Panc1 (cell line): ENCODE results near the gene VWA8. TPM values are rescaled to one million over a fixed set of nuclear protein-coding genes. Genes with fewer than 3 reads are reported as not detected.

Experiments used
- ATAC-seq: fragments of 200-7000 bp; cut with Tn5 transposase; 2 replicates; pipeline ENCODE4 v1.9.1; 2020; ENCODE audit warnings: mild to moderate bottlenecking, moderate library complexity
- BruUV-seq: library from RNA; stranded (reverse); fragments of 400-500 nt; replicated peaks from 2 replicates; lab custom pipeline; 2021; lab: Mats Ljungman, UMichigan
- CTCF ChIA-PET: fragments of 300-600 bp; sonication (Branson Sonifier 250); formaldehyde crosslinking; loops from one replicate; lab custom pipeline; 2022; ENCODE audit warnings: antibody characterized with exemption; lab: Charles Lee
- POLR2A ChIA-PET: fragments of 300-600 bp; sonication (Branson Sonifier 250); formaldehyde crosslinking; loops from one replicate; lab custom pipeline; 2022; ENCODE audit warnings: antibody characterized with exemption; lab: Charles Lee
- DNase-seq: peaks from one replicate; pipeline ENCODE4 v3.0.0-alpha.2; 2010; ENCODE audit warnings: low read depth, low spot score
- H3K27ac ChIP-seq: 2 replicates; pipeline ENCODE4 v1.5.1; 2011; ENCODE audit warnings: mild to moderate bottlenecking, low read length, inconsistent platforms
- H3K27me3 ChIP-seq: fragments of 200-500 bp; sonication (Bioruptor generic); 2 replicates; pipeline ENCODE4 v1.6.0; 2014; ENCODE audit warnings: low read length, inconsistent platforms; ENCODE audit not compliant: control insufficient read depth, insufficient read depth
- H3K36me3 ChIP-seq: fragments of 200-500 bp; sonication (Bioruptor generic); 2 replicates; pipeline ENCODE4 v1.5.1; 2014; ENCODE audit warnings: inconsistent platforms, mild to moderate bottlenecking, low read length, moderate library complexity; ENCODE audit not compliant: control insufficient read depth, insufficient read depth
- H3K4me1 ChIP-seq: 2 replicates; pipeline ENCODE4 v1.5.1; 2011; ENCODE audit warnings: inconsistent platforms, mild to moderate bottlenecking, low read length, moderate library complexity; ENCODE audit not compliant: control insufficient read depth, insufficient read depth
- H3K4me3 ChIP-seq, 2 experiments: 2 replicates each; pipeline ENCODE4 v1.5.1; 2011 to 2012; ENCODE audit warnings: low read depth in 2 of 2, low read length in 2 of 2, mild to moderate bottlenecking in 2 of 2, inconsistent platforms in 1 of 2, moderate library complexity in 1 of 2
- H3K9me3 ChIP-seq: fragments of 200-500 bp; sonication (Bioruptor generic); 2 replicates; pipeline ENCODE4 v1.5.1; 2014; ENCODE audit warnings: low read depth, mild to moderate bottlenecking, inconsistent platforms, low read length, moderate library complexity; ENCODE audit not compliant: control insufficient read depth, insufficient read depth
- POLR2AphosphoS5 ChIP-seq: IDR thresholded peaks from 2 replicates; pipeline ENCODE4 v1.6.1; 2012; ENCODE audit warnings: mild to moderate bottlenecking, low read depth, low read length, moderate library complexity
- REST ChIP-seq, 2 experiments: IDR thresholded peaks; 2 replicates each; pipeline ENCODE4 v1.6.1; 2011 to 2012; ENCODE audit warnings: low read depth in 2 of 2, control low read depth in 1 of 2, low read length in 1 of 2, mild to moderate bottlenecking in 1 of 2, moderate library complexity in 1 of 2; ENCODE audit not compliant: insufficient read depth in 1 of 2
- SIN3A ChIP-seq: IDR thresholded peaks from 2 replicates; pipeline ENCODE4 v1.6.1; 2012; ENCODE audit warnings: low read depth, mild to moderate bottlenecking, low read length, moderate library complexity, borderline replicate concordance; ENCODE audit not compliant: insufficient read depth
- TCF7L2 ChIP-seq: IDR thresholded peaks from 2 replicates; pipeline ENCODE4 v1.6.1; 2011; ENCODE audit warnings: mild to moderate bottlenecking, low read depth, low read length, inconsistent platforms
- in situ Hi-C: cut with HindIII; loops from 2 replicates; pipeline ENCODE4 v1.10.0; 2016; ENCODE audit warnings: low sequenced_read_pairs, low pct_unique_long_range_greater_than_20kb
- intact Hi-C: fragments of 100-400 bp; cut with micrococcal nuclease; formaldehyde crosslinking; loops from one replicate; pipeline ENCODE4 v1.10.0; 2022; ENCODE audit not compliant: unreplicated experiment
- total RNA-seq: library from RNA; stranded (reverse); gene quantifications from one replicate; pipeline ENCODE4 v1.2.1, GENCODE V29; 2021; ENCODE audit not compliant: unreplicated experiment
- TF ChIP-seq, protein P1 (sequence below): fragments of 450-650 bp; IDR thresholded peaks from 2 replicates; pipeline ENCODE4 v1.5.1; 2017; ENCODE audit warnings: mild to moderate bottlenecking

The VWA8 gene
- total RNA-seq, 1 experiment from 2014 or later: 11.2 TPM

DNA sequence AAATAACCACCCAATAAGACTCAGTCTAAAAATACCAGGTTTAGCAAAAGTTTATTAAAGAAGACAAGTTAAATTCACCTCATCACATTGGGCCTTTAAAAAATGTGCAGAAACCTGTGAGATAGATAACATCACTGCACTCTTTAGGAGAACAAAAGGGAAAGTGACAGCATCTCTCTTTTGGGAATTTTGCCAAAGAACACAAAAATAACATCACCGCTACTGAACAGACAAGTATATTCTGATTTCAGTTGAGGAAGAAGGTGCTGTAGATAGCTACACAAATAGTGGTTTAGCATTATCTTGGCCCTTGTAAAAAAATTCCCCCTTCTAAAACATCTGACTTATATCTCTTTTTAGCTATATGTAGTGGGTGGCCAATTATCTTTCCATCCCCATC lies 244.7 kb downstream of the VWA8 start:
- in situ Hi-C loops (no loop called here), intact Hi-C loops (no loop called here)
- no peak for ATAC-seq
- H3K27me3 ChIP-seq: no peaks in the 10 kb centered on the region
- CTCF ChIA-PET: no interaction called here
- H3K36me3 ChIP-seq: no peaks in the 10 kb centered on the region
- POLR2A ChIA-PET: no interaction called here
- no peak overlapping the region for H3K27ac ChIP-seq
- H3K4me1 ChIP-seq: no peaks in the 10 kb centered on the region
- no peaks in the 10 kb centered on the region for H3K9me3 ChIP-seq
- TF ChIP-seq TCF7L2: no peak
- no peak for TF ChIP-seq POLR2AphosphoS5
- TF ChIP-seq REST (IDR thresholded peaks at IDR 0.05; ENCODE audit: insufficient read depth in 1 of 2, low read depth in 2 of 2, low read length in 1 of 2): no peak
- no peak for TF ChIP-seq SIN3A
- TF ChIP-seq, protein P1, sequence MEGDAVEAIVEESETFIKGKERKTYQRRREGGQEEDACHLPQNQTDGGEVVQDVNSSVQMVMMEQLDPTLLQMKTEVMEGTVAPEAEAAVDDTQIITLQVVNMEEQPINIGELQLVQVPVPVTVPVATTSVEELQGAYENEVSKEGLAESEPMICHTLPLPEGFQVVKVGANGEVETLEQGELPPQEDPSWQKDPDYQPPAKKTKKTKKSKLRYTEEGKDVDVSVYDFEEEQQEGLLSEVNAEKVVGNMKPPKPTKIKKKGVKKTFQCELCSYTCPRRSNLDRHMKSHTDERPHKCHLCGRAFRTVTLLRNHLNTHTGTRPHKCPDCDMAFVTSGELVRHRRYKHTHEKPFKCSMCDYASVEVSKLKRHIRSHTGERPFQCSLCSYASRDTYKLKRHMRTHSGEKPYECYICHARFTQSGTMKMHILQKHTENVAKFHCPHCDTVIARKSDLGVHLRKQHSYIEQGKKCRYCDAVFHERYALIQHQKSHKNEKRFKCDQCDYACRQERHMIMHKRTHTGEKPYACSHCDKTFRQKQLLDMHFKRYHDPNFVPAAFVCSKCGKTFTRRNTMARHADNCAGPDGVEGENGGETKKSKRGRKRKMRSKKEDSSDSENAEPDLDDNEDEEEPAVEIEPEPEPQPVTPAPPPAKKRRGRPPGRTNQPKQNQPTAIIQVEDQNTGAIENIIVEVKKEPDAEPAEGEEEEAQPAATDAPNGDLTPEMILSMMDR: no peak
- H3K4me3 ChIP-seq: no peak overlapping the region
- no TSS peak for BruUV-seq
- DNase-seq: no peak

- ATAC-seq (no peak), DNase-seq (no peak)
- Histone ChIP-seq H3K36me3 (no peaks in the 10 kb centered on the region), H3K27ac (no peak overlapping the region), H3K9me3 (no peaks in the 10 kb centered on the region), H3K4me3 (no peak overlapping the region), H3K27me3 (no peaks in the 10 kb centered on the region), H3K4me1 (no peaks in the 10 kb centered on the region)
- in situ Hi-C loops: no loop called here
- CTCF ChIA-PET: no interaction called here
- POLR2A ChIA-PET: no interaction called here
- intact Hi-C loops: no loop called here
- no TSS peak for BruUV-seq
- no peak for TF ChIP-seq TCF7L2
- TF ChIP-seq REST (IDR thresholded peaks at IDR 0.05; ENCODE audit: insufficient read depth in 1 of 2, low read depth in 2 of 2, low read length in 1 of 2): no peak
- TF ChIP-seq SIN3A: no peak
- no peak for TF ChIP-seq POLR2AphosphoS5
- TF ChIP-seq, protein P1: no peak
Measured at GRCh38 chr13:41713405-41713804, 247.5 kb downstream of the VWA8 start.
